K562 (cell line): ENCODE data around the gene FHIT. TPM values are rescaled to one million over a fixed set of nuclear protein-coding genes. Genes with fewer than 3 reads are reported as not detected.

Experiments
- LEF1 ChIP-seq: fragments of 450-650 bp; IDR thresholded peaks from 2 replicates; pipeline ENCODE4 v1.6.1; 2016; ENCODE audit warnings: mild to moderate bottlenecking
- SRSF9 ChIP-seq: fragments of 200-400 bp; formaldehyde crosslinking; IDR thresholded peaks from 2 replicates; pipeline ENCODE4 v1.6.1; 2017; ENCODE audit warnings: low read depth, low read length, borderline replicate concordance
- ZBTB40 ChIP-seq, 2 experiments: fragments of 450-650 bp in 1 of 2; sonication (generic) in 1 of 2; formaldehyde crosslinking in 1 of 2; IDR thresholded peaks; 2 replicates each; pipeline versions ENCODE4 v1.7.1 to v1.9.0; 2016 to 2022; ENCODE audit warnings: inconsistent platforms in 1 of 2, mild to moderate bottlenecking in 1 of 2, missing genetic modification reagents in 1 of 2
- polyA plus RNA-seq, 8 experiments: library from polyadenylated mRNA; depleted of rRNA in 4 of 8; stranded (reverse) in 5 of 8; unstranded in 3 of 8; fragments of >200 nt; fragmentation: Nextera tagmentation in 2 of 8; fragmentation: Illumina TruSeq in 1 of 8; extraction: Ambion mirVana in 2 of 8; extraction: Trizol in 1 of 8; gene quantifications; 2 replicates each; pipeline versions ENCODE4 v1.2.1 to v1.2.3, GENCODE V29; 2011 to 2014; ENCODE audit warnings: inconsistent platforms in 1 of 8, missing spikeins in 1 of 8
- total RNA-seq, 7 experiments: library from RNA; depleted of rRNA in 6 of 7; stranded (reverse); fragments of >200 nt in 6 of 7; fragmentation: Illumina TruSeq in 2 of 7; extraction: Trizol in 2 of 7; gene quantifications; 2 replicates each; pipeline versions ENCODE4 v1.2.1 to v1.2.3, GENCODE V29; 2011 to 2021; ENCODE audit warnings: low replicate concordance in 1 of 7

Gene FHIT
- total and polyA plus RNA-seq, 9 of the 15 experiments (the other 6 are each of a cell fraction or from before 2014, with no cell fraction given) = 1.7 to 9.1 (median 4.3) TPM

GRCh38 chr3:61169621-61170251, 81.5 kb downstream of the FHIT start (continued):
- no peak for TF ChIP-seq ZBTB40 (IDR thresholded peaks at IDR 0.05)
- no peak for TF ChIP-seq ZBTB40 (CRISPR knock-in tag; IDR thresholded peaks at IDR 0.05)
- no peak for TF ChIP-seq SRSF9
- no peak for TF ChIP-seq LEF1
- TF ChIP-seq, all 486 proteins: peak for 0
